AML-193 (cell line): ENCODE results near the gene SCAI.
"Not testable (repeated sequence)": the region's sequence is repeated elsewhere in the genome, so short reads cannot be mapped to it uniquely, and the experiment has no call there.

ENCODE experiments used
- DNase-seq, 2 experiments: peaks; one replicate each; lab custom pipeline; 2025; lab: John Stamatoyannopoulos, UW

The SCAI gene

GRCh38 chr9:125028041-125028440 is 115.3 kb downstream of the SCAI start:
- no peak for DNase-seq

GRCh38 chr9:125024917-125025316 is 118.4 kb downstream of the SCAI start:
- DNase-seq = no peak

GRCh38 chr9:125021069-125021468 is 122.3 kb downstream of the SCAI start:
- no peak for DNase-seq

GRCh38 chr9:125015655-125016054 is 127.7 kb downstream of the SCAI start:
- DNase-seq = not testable (repeated sequence)

- DNase-seq = not testable (repeated sequence)
These were observed 131.3 kb downstream of the SCAI start for GRCh38 chr9:125012013-125012412.

- no peak for DNase-seq
These were observed 134.7 kb downstream of the SCAI start for GRCh38 chr9:125008599-125008998.

- no peak for DNase-seq
These were observed 140.0 kb downstream of the SCAI start for GRCh38 chr9:125003332-125003731.

GRCh38 chr9:124983698-124984097 is 159.6 kb downstream of the SCAI start:
- DNase-seq = no peak

- DNase-seq = no peak
These were observed 162.9 kb downstream of the SCAI start for GRCh38 chr9:124980431-124980830.

- no peak for DNase-seq
These were observed 168.2 kb downstream of the SCAI start for GRCh38 chr9:124975131-124975530.

- DNase-seq = no peak
These were observed 169.5 kb downstream of the SCAI start for GRCh38 chr9:124973807-124974206.

- DNase-seq = no peak
These were observed 171.0 kb downstream of the SCAI start for GRCh38 chr9:124972241-124972770.

- DNase-seq = peak; percentile 14 to 31
These were observed 173.9 kb downstream of the SCAI start for GRCh38 chr9:124969401-124969800.

GRCh38 chr9:124968238-124968637 is 175.1 kb downstream of the SCAI start:
- DNase-seq = no peak

GRCh38 chr9:124965775-124966568 is 177.4 kb downstream of the SCAI start:
- peak; percentile 28 to 52 for DNase-seq

GRCh38 chr9:124964604-124965003 is 178.7 kb downstream of the SCAI start:
- no peak for DNase-seq

- no peak for DNase-seq
These were observed 179.3 kb downstream of the SCAI start for GRCh38 chr9:124964056-124964455.

GRCh38 chr9:124960409-124960752 is 182.9 kb downstream of the SCAI start:
- no peak for DNase-seq

GRCh38 chr9:124959671-124960408 is 183.5 kb downstream of the SCAI start:
- not testable (repeated sequence) for DNase-seq

GRCh38 chr9:124954255-124954654 is 189.1 kb downstream of the SCAI start:
- DNase-seq = no peak

- no peak for DNase-seq
These were observed 193.1 kb downstream of the SCAI start for GRCh38 chr9:124950050-124950718.

GRCh38 chr9:124949387-124949786 is 193.9 kb downstream of the SCAI start:
- no peak for DNase-seq
